ENCODE data around the gene C12orf42.

GRCh38 chr12:103530307-103531066, 34.7 kb upstream of the C12orf42 start:
- no peak for TF ChIP-seq POLR2A (IDR thresholded peaks at IDR 0.05)
- TF ChIP-seq POLR2AphosphoS5 (IDR thresholded peaks at IDR 0.05): no peak
- TF ChIP-seq CTCF (IDR thresholded peaks at IDR 0.05): no peak

Data from upper lobe of left lung (tissue), 4 donors.